SH-SY5Y (cell line): ENCODE measurements around the gene MMS19.

Source experiments
- GATA2 ChIP-seq: IDR thresholded peaks from 2 replicates; pipeline ENCODE4 v1.6.1; 2011; ENCODE audit warnings: mild to moderate bottlenecking, low read depth, low read length
- GATA3 ChIP-seq: IDR thresholded peaks from 2 replicates; pipeline ENCODE4 v1.6.1; 2011; ENCODE audit warnings: low read depth, mild to moderate bottlenecking, low read length, moderate library complexity

GRCh38 chr10:97543025-97543546 is 44.9 kb upstream of the MMS19 start:
- no peak for TF ChIP-seq GATA2
- no peak for TF ChIP-seq GATA3
